Amygdala (tissue), 56 donors: ENCODE results near the gene BZW2.
A peak's percentile ranks its signal among the peaks of the same experiment; 100 is the strongest.

ENCODE experiments used
- DNase-seq, 56 donors: peaks; one replicate each; lab custom pipeline; 2025; lab: John Stamatoyannopoulos, UW

The BZW2 gene

DNA sequence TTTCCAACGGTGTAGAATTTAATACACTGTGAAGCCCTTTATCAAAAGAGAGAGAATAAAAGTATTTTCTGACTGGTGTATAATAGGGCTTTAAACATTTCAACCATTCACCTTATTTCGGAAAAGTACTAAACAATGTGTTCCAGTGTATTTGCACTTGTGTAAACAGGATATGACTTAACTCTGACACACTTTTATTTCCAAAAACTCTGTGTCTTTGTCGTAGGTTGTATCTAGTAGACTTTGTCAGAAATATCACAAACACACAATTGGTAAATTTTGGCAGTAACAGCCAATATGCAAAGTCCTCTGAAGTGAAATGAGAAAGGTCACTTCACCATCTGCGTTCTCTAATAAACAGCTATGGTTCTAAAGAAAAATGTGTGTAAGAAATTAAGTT, 97.3 kb downstream of the BZW2 start:
- DNase-seq = no peak

DNA sequence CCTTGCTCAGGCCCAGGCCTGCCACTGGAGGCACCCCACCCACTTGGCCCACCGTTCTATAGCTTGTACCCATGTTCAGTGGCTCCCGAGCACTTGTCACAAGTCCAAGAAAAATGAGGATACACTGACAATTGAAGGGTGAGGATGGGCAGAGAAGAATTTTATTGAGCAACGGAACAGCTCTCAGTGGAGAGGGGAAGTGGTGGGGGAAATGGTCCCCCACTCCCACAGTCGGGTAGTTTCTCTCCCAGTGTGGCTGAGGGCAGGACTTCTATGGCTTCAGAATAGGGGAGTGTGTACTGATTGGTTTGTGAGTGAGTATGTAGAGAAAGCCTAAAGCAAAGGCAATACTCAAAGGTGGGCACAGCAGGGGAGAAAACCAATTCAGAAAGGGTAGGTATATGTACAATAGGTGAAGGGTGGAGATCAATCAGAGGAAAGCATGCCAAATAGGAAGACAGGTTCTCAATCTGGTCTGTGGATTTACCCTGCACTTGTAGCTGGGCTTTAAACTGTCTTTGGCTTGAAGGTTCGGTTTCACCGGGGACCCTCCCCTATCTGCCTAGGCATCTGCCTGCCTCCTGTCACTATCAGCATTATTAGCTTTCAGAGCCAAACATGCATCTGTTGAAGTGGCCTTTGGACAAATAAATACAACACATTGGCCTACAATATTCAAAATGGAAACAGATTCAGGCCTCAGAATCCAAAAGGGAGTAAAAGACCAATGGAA, 98.7 kb downstream of the BZW2 start:
- DNase-seq = no peak

DNA sequence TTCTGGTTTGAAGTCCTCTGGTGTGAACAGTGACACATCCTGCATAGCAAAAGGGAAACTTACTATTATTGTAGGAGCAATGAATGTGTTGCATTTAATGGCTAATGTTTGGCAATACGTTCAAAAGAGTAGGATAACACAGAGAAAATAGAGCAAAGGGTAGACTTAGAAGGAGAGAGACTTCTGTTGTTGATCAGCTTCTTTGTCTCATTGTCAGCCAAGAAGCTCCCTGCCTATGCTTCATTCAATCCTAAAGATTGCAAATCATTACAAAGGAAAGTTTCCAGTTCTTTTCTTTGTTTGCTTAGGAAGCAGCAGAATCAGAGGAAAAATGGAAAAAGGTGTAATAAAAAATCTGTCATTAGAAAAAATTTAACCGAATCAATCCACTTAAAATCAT, 99.7 kb downstream of the BZW2 start:
- no peak for DNase-seq

DNA sequence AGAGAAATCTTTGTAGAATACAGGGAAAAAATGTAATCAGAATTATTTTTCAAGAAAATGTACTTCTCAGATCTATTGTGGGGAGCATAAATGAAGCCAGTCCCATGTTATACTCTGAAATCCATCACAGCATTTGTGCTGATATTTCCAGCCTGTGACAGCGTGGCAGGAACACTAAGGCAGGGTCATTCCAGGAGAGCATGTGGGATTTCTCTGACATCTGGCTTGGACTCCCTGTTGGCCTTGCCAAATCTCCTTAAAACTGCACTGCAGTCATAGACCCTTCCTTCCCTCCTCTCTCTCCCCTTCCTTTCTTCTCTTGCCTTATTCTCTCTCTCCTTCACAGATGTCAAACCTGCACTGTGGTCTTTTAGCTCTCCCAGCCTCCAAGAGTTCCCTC, 101.1 kb downstream of the BZW2 start:
- no peak for DNase-seq

DNA sequence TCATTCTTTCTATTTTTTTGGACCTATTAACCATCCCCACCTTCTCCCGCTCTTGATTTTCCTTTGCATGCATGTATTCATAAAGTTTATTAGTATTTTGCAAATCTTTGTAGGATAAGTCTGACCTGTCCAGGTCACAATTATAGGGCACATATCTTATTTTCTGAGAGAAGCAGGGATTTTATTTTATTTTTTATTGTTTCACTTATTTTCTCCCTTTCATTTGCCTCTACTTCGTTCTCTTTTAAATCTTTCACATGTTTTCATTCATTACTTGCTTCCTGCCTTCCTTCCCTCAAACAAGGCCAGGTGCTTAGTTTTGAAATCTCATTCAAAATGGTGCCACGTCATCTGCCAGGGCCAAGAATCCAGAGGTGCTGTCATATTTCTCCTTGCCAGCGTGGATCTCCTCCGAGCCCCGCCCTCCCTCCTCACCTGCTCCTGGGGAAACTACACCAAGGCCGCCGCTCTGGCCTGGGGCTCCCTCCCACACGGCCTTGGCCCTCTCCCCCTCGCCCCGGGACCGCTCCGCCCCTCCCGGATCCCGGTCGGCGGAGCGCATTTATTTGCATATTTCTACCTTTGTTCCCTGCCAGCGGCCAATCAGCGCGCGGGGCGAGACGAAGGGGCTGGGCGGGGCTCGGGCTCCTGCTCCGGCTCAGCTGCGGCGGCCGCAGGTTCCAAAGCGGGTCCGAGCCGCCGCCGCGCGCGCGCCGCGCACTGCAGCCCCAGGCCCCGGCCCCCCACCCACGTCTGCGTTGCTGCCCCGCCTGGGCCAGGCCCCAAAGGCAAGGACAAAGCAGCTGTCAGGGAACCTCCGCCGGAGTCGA, 107.3 kb downstream of the BZW2 start, which contains the start of gene TSPAN13:
TSS of gene TSPAN13 (plus strand) at position 654 of the 830 bp plus-strand sequence. CDS start 213 bp downstream, outside the sequence.
- peak in 48 of 56 donors; percentile 6 to 78 (median 52) for DNase-seq

DNA sequence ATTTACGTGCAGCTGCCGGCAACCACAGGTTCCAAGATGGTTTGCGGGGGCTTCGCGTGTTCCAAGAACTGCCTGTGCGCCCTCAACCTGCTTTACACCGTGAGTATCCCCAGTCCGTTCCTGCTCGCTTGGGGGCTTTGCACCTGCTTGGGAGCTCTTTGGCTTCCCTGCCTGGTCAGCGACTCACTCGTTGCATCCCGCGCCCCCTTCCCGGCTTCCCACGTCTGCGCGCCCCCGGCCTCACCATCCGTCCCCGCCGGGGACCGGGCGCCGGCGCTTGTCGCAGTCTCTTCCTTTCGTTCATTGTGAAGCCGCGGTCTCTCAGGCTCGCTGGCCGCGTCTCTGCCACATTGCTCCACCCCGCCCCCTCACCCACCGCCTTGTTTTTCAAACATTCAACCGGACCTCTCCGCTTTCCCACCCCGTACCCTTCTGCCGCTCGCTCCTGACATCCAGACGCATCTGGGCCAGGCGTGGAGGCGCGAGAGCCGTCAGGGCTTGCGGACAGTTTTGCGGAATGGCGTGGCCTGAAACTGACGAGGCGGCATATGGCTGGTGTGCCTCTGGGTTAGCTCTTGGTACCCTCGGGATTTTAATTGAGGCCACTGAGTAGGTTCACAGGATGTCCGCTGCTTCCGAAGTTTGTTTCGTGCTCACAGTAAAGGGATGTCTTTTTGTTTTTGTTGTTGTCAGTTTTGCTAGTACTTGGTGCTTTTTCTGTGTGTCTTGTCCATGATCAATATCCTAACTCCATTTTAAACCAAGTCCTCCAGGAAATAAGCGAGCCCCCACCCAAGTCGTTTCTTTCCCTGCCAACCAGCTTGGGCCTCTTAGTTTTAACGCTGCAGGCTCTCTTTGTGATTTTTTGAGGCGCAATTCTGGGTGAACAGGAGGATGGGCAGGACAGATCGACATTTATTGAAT, 108.2 kb downstream of the BZW2 start:
- DNase-seq = peak in 24 of 56 donors; percentile 2 to 65 (median 39)

DNA sequence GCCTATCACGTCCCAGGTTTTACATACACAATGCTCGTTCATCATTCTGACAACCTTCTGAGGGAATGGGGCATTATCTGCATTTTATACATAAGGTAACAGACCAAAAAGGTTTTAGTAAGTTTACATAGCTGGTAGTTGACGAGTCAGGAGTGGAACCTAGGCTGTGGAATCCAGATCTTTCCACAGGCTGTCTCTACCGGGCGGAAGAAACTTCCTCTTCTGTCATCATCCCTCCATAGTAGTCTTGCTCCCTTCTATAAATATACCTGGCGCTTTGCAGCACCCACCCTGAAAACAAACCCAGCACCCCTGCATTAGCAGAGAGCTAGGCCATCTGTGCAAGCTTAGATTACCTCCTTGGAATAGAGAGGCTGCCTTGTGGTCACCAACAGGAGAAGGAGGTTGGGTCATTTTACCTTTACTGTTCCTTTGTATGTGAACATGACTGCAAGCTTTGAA, 108.9 kb downstream of the BZW2 start:
- peak in 4 of 56 donors; percentile 7 to 49 (median 14) for DNase-seq

DNA sequence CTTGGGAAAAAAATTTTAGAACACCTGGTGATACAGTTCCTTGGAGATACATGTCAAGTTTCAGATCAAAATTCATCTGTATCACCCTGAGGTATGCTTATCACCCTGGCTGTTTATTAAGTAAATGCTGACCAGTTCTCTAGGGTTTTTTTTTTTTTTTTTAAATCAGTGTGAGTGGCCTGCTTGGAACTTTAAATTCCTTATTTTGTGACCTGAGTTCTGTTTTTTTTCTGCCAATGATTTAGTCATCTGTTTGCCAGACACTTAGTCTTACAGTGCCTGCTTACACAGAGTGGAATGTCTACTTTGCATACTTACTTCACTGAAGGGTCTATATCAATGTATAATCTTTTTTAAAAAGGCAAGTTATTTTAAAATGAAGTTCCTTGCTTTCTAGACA, 109.4 kb downstream of the BZW2 start:
- no peak for DNase-seq
